NCI-H345 (cell line): ENCODE data around the gene MYO5C.

Experiments
- DNase-seq: peaks from one replicate; lab custom pipeline; 2025; lab: John Stamatoyannopoulos, UW

Gene MYO5C

GRCh38 chr15:52295421-52296001 lies at the start of gene MYO5C:
MYO5C (minus strand) TSS chr15:52295804; CDS start chr15:52295636, 168 bp downstream.
- peak; percentile 77 for DNase-seq

GRCh38 chr15:52344592-52344991 lies 49.0 kb upstream of the MYO5C start:
- DNase-seq: no peak

- DNase-seq: no peak
Observed at GRCh38 chr15:52343831-52344230, 48.2 kb upstream of the MYO5C start.

GRCh38 chr15:52340093-52340492 lies 44.5 kb upstream of the MYO5C start:
- DNase-seq: no peak

- no peak for DNase-seq
Observed at GRCh38 chr15:52338891-52339290, 43.3 kb upstream of the MYO5C start.

GRCh38 chr15:52338058-52338457 lies 42.5 kb upstream of the MYO5C start:
- DNase-seq: no peak

GRCh38 chr15:52337198-52337853 lies 41.7 kb upstream of the MYO5C start:
- DNase-seq: no peak

- DNase-seq: no peak
Observed at GRCh38 chr15:52336529-52336928, 40.9 kb upstream of the MYO5C start.

- DNase-seq: no peak
Observed at GRCh38 chr15:52334491-52335160, 39.0 kb upstream of the MYO5C start.

- no peak for DNase-seq
Observed at GRCh38 chr15:52331490-52332240, 36.1 kb upstream of the MYO5C start.

- DNase-seq: no peak
Observed at GRCh38 chr15:52329987-52330386, 34.4 kb upstream of the MYO5C start.

GRCh38 chr15:52329150-52329549 lies 33.5 kb upstream of the MYO5C start:
- DNase-seq: no peak

- DNase-seq: no peak
Observed at GRCh38 chr15:52328680-52329079, 33.1 kb upstream of the MYO5C start.

GRCh38 chr15:52326756-52327155 lies 31.2 kb upstream of the MYO5C start:
- DNase-seq: no peak

GRCh38 chr15:52324109-52324508 lies 28.5 kb upstream of the MYO5C start:
- no peak for DNase-seq

GRCh38 chr15:52318729-52319500 lies 23.3 kb upstream of the MYO5C start:
- DNase-seq: no peak

- DNase-seq: no peak
Observed at GRCh38 chr15:52317688-52318087, 22.1 kb upstream of the MYO5C start.

GRCh38 chr15:52317022-52317421 lies 21.4 kb upstream of the MYO5C start:
- no peak for DNase-seq

- DNase-seq: no peak
Observed at GRCh38 chr15:52309154-52309548, 13.5 kb upstream of the MYO5C start.

- DNase-seq: no peak
Observed at GRCh38 chr15:52308446-52309153, 13.0 kb upstream of the MYO5C start.

GRCh38 chr15:52307847-52308246 lies 12.2 kb upstream of the MYO5C start:
- no peak for DNase-seq
